Activated T-cell treated with anti-CD3 and anti-CD28 coated beads, Interleukin-2, amount 50 U/mL, for 1 hour (primary cell): ENCODE data around the gene KRT17.
"Not testable (repeated sequence)": the region's sequence is repeated elsewhere in the genome, so short reads cannot be mapped to it uniquely, and the experiment has no call there.

Source experiments
- DNase-seq: peaks from one replicate; pipeline ENCODE4 v3.0.0-alpha.2; 2020

KRT17 gene

DNA sequence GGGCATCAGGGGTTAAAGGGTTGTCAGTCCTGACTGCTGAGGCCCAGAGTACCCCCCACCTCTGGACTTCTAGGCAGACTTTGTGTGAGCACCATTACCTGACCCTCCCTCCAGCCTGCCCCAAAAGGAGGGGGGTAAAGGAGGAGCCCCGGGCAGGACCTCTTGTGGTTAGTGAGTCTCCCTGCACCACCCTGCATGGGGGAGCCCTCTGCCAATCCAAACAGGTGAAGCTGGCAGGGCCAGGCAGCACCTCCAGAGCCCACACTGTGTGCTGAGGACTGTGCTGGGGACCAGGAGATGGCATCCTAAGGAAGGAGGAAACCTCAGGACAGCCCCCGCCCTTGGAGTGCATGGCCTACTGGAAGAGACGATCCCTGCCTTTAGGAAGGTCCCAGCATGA, 35.1 kb downstream of the KRT17 start:
- DNase-seq = no peak

DNA sequence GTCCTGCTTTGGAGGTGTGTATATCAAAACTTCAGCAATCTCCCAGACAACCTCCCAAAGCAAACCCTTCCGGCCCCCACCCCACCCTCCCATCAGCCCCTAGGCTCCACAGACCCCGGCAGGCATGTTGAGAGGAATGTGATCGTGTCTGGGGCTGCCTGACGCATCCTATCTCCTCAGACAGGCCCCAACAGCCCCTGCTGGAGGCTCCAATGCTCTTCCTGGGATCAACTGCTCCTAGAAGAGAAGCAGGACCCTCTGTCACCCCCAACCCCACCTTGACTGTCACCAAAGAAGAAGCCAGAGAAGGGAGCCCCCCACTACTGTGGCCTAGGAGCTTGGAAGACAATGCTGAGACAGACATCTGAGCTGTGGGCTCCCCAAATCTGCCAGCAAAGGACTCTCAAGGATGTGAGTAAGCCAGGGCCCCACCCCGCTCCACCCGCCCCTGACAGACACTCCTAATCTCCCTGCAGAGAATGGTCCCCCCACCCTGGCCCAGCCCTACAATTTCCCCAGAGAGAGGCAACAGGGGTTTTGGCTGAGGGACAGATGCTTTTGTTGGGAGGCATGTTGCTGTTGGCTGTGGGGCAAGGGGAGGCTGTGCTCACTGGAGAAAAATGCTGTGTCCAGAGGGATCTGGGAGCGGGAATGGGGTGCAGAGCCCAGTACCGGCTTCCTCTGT, 36.1 kb downstream of the KRT17 start:
- no peak for DNase-seq

DNA sequence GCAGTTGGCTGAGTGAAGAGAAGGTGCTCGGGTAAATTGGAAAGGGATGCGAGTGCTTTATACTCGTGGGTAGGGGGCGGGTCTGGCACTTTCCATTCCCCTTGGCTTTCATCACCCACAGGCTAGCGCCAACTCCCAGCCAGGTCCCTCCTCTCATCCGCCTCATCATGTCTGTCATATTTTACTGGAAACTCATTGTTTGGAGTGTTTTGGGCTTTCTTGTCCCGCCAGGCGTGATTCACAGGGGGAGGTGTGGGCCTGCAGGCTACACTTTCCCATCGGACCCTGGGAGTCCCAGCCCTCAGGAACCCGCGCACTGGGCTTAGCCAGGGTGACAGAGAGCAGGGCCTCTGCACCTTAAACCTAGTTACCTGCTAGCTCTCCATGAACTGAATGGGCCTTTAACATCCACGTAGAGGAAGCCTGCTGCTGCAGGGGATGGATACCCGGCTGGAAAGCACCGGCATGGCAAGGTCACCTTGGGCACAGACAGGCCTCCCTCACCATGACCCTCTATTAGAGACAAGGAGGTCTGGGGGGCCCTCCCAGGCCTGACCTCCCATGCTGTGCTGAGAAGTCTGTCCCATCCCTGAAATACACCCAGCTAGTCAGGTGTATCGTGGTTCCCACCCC, 37.4 kb downstream of the KRT17 start, which contains the start of gene KRT14:
Gene KRT14, minus strand, starts transcription at position 33 of the 633 bp plus-strand sequence. CDS start 61 bp downstream, outside the sequence.
- no peak for DNase-seq

DNA sequence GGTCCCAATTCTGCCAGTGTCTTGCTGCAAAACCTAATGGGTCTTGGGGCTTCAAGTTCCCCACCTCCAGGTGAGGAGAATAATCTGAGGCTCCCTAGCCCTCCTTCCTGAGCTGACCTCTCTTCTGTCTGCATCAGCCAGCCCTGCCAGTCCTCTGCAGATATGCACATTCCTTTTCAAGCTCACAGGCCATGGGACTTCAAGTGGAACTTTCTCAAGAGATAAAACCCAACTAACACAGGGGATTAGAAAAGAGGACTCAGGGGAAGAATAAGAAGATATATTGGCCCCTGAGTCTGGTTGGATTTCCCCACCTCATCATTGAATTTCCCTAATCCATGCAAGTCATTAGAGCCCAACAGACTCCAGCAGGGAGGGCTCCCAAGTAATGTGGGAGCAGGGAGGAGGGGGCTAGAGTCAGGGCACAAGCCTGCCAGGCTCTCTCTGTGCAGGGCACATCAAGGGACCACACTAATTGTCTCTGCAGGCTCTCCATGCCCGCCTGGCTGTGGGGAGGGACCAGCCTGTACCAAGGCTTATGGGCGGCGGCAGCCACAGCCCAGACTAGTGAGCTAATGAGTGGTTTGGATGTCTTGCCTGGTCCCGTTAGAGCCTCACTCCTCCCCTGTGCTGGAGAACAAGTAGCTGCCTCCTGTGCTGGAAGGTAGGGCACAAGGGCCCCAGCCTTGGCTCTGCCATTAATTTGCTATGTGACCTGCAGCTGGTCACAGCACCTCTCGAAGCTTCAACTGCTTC, 38.9 kb downstream of the KRT17 start:
- DNase-seq = no peak

DNA sequence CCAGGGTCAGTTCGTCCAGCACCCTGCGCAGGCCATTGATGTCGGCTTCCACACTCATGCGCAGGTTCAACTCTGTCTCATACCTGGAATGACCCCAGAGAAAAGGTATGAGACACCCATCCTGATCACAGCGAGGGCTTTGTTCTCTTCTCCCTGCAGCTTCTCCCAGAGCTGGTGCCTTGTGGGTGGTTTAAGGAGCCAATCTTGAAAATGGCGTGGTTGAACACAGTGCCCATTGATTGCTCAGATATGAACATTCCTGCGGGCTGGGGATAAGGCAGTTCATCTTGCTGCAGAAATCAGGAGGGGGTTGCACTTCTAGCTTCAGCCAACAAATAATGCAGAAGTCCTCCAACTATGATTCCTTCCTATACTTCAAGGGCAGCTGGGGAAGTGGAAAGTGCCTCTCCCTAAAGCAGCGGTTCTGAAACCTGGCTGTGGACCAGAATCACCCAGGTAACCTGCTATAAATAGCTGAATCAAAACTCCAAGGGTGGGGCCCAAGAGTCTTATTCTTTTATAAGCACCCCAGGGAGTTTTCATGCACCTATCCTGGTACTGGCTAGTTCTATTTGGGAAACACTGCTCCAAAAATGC, 39.9 kb downstream of the KRT17 start:
- DNase-seq = not testable (repeated sequence)

DNA sequence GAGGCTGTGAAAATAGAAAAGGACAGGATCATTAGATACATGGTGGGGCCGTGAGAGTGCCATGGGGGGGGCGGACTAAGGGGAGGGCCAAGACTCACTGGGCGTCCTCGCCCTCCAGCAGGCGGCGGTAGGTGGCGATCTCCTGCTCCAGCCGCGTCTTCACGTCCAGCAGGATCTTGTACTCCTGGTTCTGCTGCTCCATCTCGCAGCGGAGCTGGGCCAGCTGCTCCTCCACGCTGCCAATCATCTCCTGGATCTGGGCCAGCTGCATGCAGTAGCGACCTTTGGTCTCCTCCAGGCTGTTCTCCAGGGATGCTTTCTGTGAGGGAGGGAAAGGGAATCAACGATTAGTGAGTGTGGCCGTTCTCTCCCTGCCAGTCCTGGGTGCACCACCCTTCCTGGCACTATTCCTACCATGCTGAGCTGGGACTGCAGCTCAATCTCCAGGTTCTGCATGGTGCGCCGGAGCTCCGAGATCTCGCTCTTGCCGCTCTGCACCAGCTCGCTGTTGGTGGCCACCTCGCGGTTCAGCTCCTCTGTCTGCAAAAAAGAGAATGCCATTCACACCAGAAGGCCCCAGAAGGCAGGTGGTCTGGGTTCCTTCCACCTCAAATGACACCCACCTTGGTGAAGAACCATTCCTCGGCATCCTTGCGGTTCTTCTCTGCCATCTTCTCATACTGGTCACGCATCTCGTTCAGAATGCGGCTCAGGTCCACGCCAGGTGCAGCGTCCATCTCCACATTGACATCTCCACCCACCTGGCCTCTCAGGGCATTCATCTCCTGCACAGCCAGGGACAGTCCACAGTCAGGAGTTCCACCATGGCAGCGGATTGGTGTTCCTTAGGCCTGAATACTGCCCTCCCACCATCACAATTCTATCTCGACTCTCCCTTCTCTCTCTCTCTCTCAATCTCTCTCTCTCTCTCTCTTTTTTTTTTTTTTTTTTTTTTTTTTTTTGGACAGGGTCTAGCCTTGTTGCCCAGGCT, 40.9 kb downstream of the KRT17 start:
- no peak for DNase-seq

DNA sequence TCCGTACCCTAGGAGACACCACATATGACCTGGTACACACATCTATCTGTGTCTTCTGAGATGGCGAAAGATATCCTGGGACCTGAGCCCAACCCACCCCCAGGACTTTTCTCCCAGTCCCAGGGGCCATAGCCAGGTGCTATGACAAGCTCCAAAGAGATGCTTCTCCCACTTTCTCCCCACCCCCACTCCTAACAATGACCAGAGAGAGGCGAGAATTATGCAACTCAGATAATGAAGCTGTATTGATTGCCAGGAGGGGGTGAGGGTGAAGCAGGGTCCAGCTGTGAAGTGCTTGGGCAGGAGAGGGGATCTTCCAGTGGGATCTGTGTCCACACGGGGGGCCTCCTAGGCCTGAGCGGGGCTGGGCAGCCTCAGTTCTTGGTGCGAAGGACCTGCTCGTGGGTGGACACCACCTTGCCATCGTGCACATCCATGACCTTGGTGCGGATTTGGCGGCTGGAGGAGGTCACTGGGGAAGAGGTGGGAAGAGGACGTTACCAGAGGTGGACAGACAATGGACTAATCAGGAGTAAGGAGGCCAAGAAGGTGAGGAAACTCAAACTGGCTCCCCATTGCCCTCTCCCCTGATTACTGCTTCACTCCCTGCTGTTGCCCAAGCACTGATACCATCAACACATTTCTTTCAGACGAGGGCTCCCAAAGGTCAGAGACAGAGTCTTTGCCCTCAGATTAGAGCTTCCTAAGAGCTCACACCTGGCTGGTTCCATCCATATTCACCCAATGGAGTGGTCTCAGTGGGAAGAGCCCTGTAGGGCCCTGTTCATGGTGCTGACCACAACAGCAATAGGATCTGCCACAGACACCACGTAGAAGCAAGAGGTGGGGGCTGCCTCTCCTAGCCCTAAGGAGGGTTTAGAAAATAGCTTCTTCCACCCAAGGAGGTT, 42.1 kb downstream of the KRT17 start:
- DNase-seq = not testable (repeated sequence)

DNA sequence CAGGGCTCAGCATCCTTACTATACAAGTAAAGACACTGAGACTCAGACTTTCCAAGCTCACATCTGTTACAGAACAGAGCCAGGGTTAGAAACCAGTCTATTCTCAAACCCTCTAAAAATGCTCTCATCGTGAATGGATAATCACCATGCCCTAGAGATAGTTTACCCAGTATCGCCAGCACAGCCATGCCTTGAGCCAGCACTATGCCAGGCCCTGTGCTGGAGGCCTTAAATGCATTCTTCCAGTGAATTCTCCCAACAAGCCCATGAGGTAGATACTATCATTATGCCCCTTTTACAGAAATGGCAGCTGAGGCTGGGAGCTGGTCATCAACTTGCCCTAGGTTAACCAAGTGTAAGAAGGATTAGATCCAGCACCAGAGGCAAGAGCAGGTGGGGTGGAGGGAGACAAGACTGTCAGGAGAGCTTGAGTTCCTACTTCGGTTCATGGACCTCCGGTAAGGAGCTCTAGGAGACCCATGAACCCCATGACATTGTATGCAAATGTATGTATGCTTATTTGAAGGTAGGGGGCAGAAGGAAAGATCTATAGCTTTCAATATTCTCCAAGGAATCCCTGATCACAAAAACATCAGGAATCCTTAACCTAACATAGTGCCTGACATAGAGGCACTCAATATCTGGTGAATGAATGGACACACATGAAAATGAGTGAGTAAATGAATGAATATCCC, 42.9 kb downstream of the KRT17 start:
- no peak for DNase-seq

DNA sequence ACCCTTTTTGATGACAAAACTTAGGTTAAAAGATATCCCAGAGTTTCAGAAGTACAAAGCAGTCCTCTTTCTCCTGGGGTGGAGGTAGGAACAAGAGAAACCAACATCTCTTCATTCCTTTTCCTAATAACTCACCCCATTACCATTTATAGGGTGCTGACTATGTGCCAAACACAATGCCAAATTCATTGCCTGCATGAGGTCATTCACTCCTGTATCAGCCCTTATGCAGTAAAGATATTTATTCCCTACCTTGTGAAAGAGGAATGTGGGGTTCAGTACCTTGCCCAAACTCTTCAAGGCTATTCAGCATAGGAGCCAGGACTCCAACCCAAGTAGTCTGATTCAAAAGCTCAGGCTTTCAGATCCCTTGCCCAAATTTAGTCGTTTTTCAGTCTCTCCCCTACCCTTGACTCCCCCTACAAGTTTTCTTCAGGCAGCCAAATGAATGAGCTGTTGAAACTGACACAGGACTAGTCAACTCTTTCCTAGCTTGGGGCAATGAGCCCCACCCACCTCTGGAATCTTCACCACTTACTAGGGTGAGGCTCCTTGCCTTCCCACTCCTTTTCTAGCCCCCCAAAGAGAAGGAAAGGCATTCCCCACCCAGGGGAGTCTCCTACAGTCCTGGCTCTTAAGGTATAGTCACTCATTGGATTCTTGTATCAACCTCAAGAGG, 43.5 kb downstream of the KRT17 start:
- no peak for DNase-seq

DNA sequence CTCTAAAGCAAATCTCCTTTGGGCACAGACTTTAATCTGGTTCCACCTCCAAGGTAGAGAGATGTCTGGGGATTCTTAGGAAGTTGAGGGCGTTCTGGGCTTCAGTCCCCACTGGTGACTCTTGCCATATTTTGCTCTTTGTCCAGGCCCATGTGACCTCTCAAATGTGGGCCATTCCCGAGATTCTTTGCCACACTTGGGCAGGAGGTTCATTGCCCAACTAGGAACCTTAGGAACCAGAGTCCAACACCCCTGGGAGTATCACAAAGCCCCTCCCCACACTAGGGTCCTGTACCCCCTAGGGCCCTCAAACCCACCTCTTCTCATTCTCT, 44.2 kb downstream of the KRT17 start:
- no peak for DNase-seq

DNA sequence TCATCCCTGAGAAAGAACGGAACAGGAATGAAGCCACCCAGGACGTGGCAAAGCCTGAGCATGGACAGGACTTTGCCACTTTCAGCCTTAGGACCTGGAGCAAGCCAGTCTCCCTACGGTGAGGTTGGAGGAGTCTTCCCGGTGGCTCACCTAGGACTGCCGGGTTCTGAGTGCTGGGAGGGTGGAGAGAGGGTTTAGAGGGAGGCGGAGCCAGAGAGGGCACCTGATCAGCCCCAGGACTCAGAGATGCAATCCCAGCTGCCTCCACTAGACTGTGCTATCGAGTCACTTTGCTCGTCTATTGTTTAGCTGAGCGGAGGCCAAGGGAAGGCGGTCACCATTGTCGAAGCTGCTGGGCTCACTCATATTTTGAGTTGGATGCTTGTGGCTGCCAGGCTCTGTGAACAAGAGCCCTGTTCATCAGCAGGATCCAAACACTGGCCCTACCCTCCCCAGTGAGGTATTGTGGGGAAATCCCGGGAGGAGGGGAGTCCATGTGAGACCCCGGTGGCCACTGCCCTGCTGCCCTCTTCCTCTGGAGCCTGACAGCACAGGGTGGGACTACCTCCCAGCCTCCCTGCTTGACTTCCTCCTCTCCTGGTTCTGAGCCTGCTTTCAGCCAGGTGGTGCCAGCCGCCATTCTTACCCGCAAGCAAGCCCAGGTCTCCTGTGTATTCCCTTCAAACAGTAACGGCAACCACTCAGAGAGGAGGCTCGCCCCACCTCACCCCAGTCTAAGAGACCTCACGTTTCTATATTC, 44.7 kb downstream of the KRT17 start:
- peak; percentile 54 for DNase-seq

DNA sequence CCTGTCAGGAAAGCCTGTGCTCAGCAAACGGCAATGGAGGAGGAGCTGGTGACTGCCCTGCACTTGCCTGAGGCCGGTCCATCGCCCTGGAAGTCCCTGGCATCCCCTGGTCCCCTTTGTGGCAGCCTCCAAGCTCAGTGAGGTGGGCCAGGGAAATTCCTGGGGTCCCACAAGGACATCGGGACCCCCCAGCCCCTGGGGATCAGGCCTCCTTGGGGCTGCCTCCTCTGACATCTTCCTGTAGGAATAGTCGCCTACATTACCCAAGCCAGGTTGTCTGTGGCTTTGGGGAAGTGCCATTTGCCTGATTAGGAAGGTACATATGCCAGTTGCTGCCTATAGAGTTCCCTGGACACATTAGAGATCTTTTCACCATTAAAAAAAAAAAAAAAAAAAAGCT, 45.4 kb downstream of the KRT17 start:
- DNase-seq = no peak

DNA sequence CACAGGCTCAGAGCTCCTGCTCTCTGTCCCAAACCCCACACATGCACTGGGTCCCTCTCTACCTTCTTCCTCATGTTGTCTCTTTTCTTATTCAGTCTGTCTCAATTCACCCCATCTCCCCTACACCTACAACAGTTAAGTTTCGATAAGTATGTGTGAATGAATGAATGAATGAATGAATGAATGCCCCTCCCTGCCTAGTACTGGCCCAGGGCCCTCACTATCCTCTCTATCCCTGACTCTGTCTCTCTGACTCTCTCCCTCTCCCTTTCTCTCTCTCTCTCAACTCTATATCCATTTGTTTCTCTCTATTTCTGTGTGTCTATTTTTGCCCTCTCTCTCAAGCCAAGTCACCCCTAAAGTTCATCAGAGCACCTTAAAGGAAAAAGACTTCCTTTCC, 45.8 kb downstream of the KRT17 start:
- no peak for DNase-seq

DNA sequence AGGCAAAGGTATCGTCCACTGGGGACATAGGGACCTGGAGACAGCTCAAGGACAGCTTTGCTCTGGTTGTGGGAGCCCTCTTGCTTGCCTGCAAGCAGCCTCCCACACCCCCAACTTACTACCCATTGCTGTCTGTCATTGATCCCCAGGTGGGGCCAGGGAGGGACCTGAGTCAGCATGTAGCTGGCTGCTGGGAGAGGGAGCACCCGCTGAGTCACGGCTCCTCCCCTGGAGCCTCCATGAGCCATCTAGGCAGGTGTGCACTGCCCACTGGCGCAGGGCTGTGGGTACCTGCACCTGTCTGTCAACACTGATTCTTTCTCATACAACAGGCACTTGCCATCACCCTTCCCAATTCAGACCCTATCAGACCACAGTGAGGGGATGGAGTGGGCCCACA, 47.6 kb downstream of the KRT17 start:
- DNase-seq = not testable (repeated sequence)

DNA sequence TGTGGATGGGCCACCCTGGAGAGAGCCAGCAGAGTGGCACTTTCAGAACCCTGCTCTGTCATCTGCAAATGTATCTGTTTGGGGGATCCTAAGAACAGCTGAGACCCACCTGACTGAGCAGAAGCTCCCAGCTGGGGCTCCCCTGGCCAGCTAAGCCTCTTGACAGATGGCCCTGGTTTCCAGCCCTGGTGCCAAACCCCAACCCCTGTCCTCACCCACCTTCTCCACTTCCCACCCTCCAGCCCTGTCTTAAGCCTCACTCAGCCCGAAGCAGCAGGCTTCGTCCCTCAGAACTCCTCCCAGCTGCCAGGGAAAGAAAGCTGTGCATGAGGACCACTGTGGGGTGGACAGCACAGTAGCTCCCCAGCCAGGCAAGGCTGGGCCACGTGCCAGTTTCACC, 49.0 kb downstream of the KRT17 start:
- DNase-seq = no peak

DNA sequence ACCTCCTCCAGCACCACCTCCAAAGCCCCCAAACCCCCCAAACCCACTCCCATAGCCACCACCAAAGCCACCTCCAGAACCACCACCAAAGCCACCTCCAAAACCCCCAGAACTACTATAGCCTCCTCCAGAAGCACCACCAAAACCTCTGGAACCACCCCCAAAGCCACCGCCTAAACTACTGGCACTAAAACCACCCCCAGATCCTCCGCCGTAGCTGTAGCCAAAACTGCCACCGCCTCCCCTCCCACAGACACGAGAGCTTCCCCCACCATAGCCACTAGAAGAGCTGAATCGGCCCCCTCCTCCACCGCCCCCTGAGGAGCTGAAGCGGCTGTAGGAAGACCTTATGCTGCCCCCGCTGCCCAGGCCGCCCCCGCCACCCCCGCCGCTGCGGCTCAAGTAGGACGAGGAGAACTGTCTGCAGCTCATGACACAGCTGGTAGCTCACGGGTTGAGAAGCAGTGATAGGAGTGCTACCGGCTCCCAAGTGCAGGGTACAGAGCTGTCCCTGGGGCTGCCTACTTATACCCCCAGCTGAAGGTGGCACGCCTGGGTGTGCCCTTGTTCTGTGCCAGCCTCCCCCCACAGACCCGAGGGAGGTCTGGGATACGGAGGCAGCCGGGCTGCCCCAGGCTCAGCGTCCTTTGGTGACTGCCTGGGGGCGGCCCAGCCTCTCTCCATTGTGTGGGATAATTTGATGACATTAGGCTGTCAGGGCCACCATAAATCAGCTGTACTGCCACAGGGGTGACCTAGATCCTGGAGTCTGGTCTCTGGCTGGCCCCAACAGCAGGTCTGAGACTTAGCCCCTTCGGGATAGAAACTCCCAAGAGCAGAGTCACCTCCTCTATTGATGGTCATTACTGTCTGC, 52.6 kb downstream of the KRT17 start, which contains the start of gene KRT9:
Gene KRT9, minus strand, starts transcription at position 499 of the 874 bp plus-strand sequence. Its CDS starts 67 bp downstream, at position 432.
- DNase-seq = no peak
